BJ (cell line): ENCODE measurements around the gene DIP2C. TPM values are rescaled to one million over a fixed set of nuclear protein-coding genes. Genes with fewer than 3 reads are reported as not detected.

Experiments used
- CTCF ChIA-PET: fragments of 350-600 bp; formaldehyde crosslinking; extraction: SDS; loops from one replicate; lab custom pipeline; 2021; ENCODE audit warnings: antibody characterized with exemption, inconsistent platforms; lab: Yijun Ruan, JAX
- POLR2A ChIA-PET: fragments of 300-600 bp; sonication (Branson Sonifier 250); formaldehyde crosslinking; extraction: SDS; loops from one replicate; lab custom pipeline; 2021; ENCODE audit warnings: antibody characterized with exemption; lab: Charles Lee
- DNase-seq: peaks from one replicate; pipeline ENCODE4 v3.0.0-alpha.2; 2011; ENCODE audit warnings: low read depth
- H3K27me3 ChIP-seq: 2 replicates; pipeline ENCODE4 v1.6.0; 2011; ENCODE audit warnings: low read length; ENCODE audit not compliant: control insufficient read depth, insufficient read depth
- H3K36me3 ChIP-seq: 2 replicates; pipeline ENCODE4 v1.5.1; 2011; ENCODE audit warnings: low read length; ENCODE audit not compliant: control insufficient read depth, insufficient read depth
- H3K4me3 ChIP-seq: 2 replicates; pipeline ENCODE4 v1.5.1; 2011; ENCODE audit warnings: low read depth, mild to moderate bottlenecking, control low read depth, low read length
- CTCF ChIP-seq: IDR thresholded peaks from 2 replicates; pipeline ENCODE4 v1.5.1; 2011; ENCODE audit warnings: low read depth, mild to moderate bottlenecking, control low read depth, inconsistent platforms, low read length, moderate library complexity; ENCODE audit not compliant: insufficient read depth
- polyA plus RNA-seq: library from polyadenylated mRNA; depleted of rRNA; stranded (reverse); fragments of >200 nt; gene quantifications from 2 replicates; pipeline ENCODE4 v1.2.3, GENCODE V29; 2011

Gene DIP2C
- polyA plus RNA-seq, 1 experiment, result 9.3 TPM

- Histone ChIP-seq H3K27me3 (no peaks in the 10 kb centered on the region), H3K4me3 (no peak overlapping the region), H3K36me3 (peaks cover 23% of the 10 kb centered on the region)
- no peak for TF ChIP-seq CTCF
- ChIA-PET POLR2A (no interaction called here), CTCF (interaction anchor here (1.7 kb wide), 1 partner anchor 10 kb away, joined by 5 read pairs; no protein-coding TSS in a partner anchor)
- no peak for DNase-seq
Measured at GRCh38 chr10:363152-363551, 326.3 kb downstream of the DIP2C start.

- CTCF ChIA-PET, result interaction anchor here (1.6 to 1.8 kb wide), 3 partner anchors 11 to 32 kb away, joined by 4 to 5 read pairs (median 4); no protein-coding TSS in a partner anchor
Measured at GRCh38 chr10:361203-362081, 328.0 kb downstream of the DIP2C start.

GRCh38 chr10:360653-361052 lies 328.8 kb downstream of the DIP2C start:
- POLR2A ChIA-PET, result no interaction called here
- Histone ChIP-seq H3K27me3 (no peaks in the 10 kb centered on the region), H3K4me3 (no peak overlapping the region), H3K36me3 (peaks cover 27% of the 10 kb centered on the region)
- CTCF ChIA-PET, result interaction anchor here (1.6 to 1.8 kb wide), 2 partner anchors 10 to 31 kb away, joined by 4 read pairs; no protein-coding TSS in a partner anchor
- TF ChIP-seq CTCF, result no peak
- DNase-seq, result no peak

More at GRCh38 chr10:361203-362081, 328.0 kb downstream of the DIP2C start:
- peaks cover 28% of the 10 kb centered on the region for H3K36me3 ChIP-seq
- H3K27me3 ChIP-seq, result no peaks in the 10 kb centered on the region
- POLR2A ChIA-PET, result no interaction called here
- no peak for DNase-seq
- no peak for TF ChIP-seq CTCF
- H3K4me3 ChIP-seq, result no peak overlapping the region

- Histone ChIP-seq H3K4me3 (no peak overlapping the region), H3K27me3 (no peaks in the 10 kb centered on the region), H3K36me3 (peaks cover 30% of the 10 kb centered on the region)
- no peak for DNase-seq
- TF ChIP-seq CTCF, result no peak
- ChIA-PET CTCF (interaction anchor here (1.8 kb wide), 1 partner anchor 30 kb away, joined by 4 read pairs; no protein-coding TSS in a partner anchor), POLR2A (no interaction called here)
Measured at GRCh38 chr10:359762-360161, 329.7 kb downstream of the DIP2C start.

- ChIA-PET POLR2A (no interaction called here), CTCF (no interaction called here)
- no peaks in the 10 kb centered on the region for H3K27me3 ChIP-seq
- DNase-seq, result no peak
- peaks cover 32% of the 10 kb centered on the region for H3K36me3 ChIP-seq
- no peak overlapping the region for H3K4me3 ChIP-seq
- TF ChIP-seq CTCF, result no peak
Measured at GRCh38 chr10:359093-359492, 330.4 kb downstream of the DIP2C start.
